GM23338 (cell line): ENCODE data around the gene FKBP9. TPM values are rescaled to one million over a fixed set of nuclear protein-coding genes. Genes with fewer than 3 reads are reported as not detected.
A peak's percentile ranks its signal among the peaks of the same experiment; 100 is the strongest.

ENCODE experiments used
- ATAC-seq: fragments of 200-7000 bp; cut with Tn5 transposase; 3 replicates; pipeline ENCODE4 v1.9.1; 2020
- DNase-seq: peaks from one replicate; pipeline ENCODE4 v3.0.0-alpha.2; 2015; ENCODE audit warnings: low spot score
- H2AFZ ChIP-seq: fragments of 200-600 bp; sonication (generic); 2 replicates; pipeline ENCODE4 v1.8.0; 2016; ENCODE audit warnings: antibody characterized with exemption, mild to moderate bottlenecking, moderate library complexity
- H3F3A ChIP-seq: fragments of 200-600 bp; sonication (generic); replicated peaks from 2 replicates; pipeline ENCODE4 v1.8.0; 2017; ENCODE audit warnings: antibody characterized with exemption, mixed run types, low read depth
- H3K27ac ChIP-seq: fragments of 200-600 bp; sonication (generic); 2 replicates; pipeline ENCODE4 v1.6.1; 2016; ENCODE audit warnings: low read depth
- H3K27me3 ChIP-seq: fragments of 200-600 bp; sonication (generic); 2 replicates; pipeline ENCODE4 v1.8.0; 2016; ENCODE audit warnings: mild to moderate bottlenecking, mixed run types, moderate library complexity; ENCODE audit not compliant: insufficient read depth
- H3K36me3 ChIP-seq: fragments of 200-600 bp; sonication (generic); 2 replicates; pipeline ENCODE4 v1.8.0; 2016; ENCODE audit warnings: mild to moderate bottlenecking; ENCODE audit not compliant: insufficient read depth
- H3K4me1 ChIP-seq: fragments of 200-600 bp; sonication (generic); 2 replicates; pipeline ENCODE4 v1.8.0; 2016; ENCODE audit warnings: mild to moderate bottlenecking, moderate library complexity; ENCODE audit not compliant: insufficient read depth
- H3K4me2 ChIP-seq: fragments of 200-600 bp; sonication (generic); 2 replicates; pipeline ENCODE4 v1.7.1; 2017; ENCODE audit warnings: mixed run types
- H3K4me3 ChIP-seq: fragments of 200-600 bp; sonication (generic); 2 replicates; pipeline ENCODE4 v1.6.1; 2016; ENCODE audit warnings: mixed run types
- H3K79me2 ChIP-seq: fragments of 200-600 bp; sonication (generic); replicated peaks from 2 replicates; pipeline ENCODE4 v1.8.0; 2017; ENCODE audit warnings: mild to moderate bottlenecking; ENCODE audit not compliant: insufficient read depth
- H3K9me2 ChIP-seq: fragments of 200-600 bp; sonication (generic); 2 replicates; pipeline ENCODE4 v1.8.0; 2017; ENCODE audit not compliant: insufficient read depth
- H4K20me1 ChIP-seq: fragments of 200-600 bp; sonication (generic); replicated peaks from 2 replicates; pipeline ENCODE4 v1.8.0; 2017; ENCODE audit warnings: mild to moderate bottlenecking; ENCODE audit not compliant: insufficient read depth
- H3K27ac Mint-ChIP-seq: 2 replicates; pipeline ENCODE4 v1.8.0; 2020; ENCODE audit warnings: inconsistent platforms, mild to moderate bottlenecking, moderate library complexity, mixed read lengths
- H3K27me3 Mint-ChIP-seq: 3 replicates; pipeline ENCODE4 v1.8.0; 2022; ENCODE audit warnings: low read depth, mild to moderate bottlenecking, moderate library complexity, mixed read lengths, inconsistent platforms; ENCODE audit not compliant: insufficient read depth, poor library complexity
- H3K36me3 Mint-ChIP-seq: 3 replicates; pipeline ENCODE4 v1.8.0; 2021; ENCODE audit warnings: low read depth, mild to moderate bottlenecking, inconsistent platforms, moderate library complexity, mixed read lengths
- H3K4me1 Mint-ChIP-seq: 3 replicates; pipeline ENCODE4 v1.8.0; 2020; ENCODE audit warnings: mild to moderate bottlenecking, inconsistent platforms, mixed read lengths
- H3K4me3 Mint-ChIP-seq: 3 replicates; pipeline ENCODE4 v1.8.0; 2021; ENCODE audit warnings: moderate library complexity, mild to moderate bottlenecking, inconsistent platforms, mixed read lengths
- H3K9me3 Mint-ChIP-seq: 3 replicates; pipeline ENCODE4 v1.8.0; 2020; ENCODE audit warnings: moderate library complexity, mild to moderate bottlenecking, inconsistent platforms, mixed read lengths
- CREB1 ChIP-seq: fragments of 250-450 bp; sonication (Bioruptor Pico); IDR thresholded peaks from 2 replicates; pipeline ENCODE4 v1.5.0; 2020; ENCODE audit warnings: low read depth, mild to moderate bottlenecking, moderate library complexity
- CTCF ChIP-seq, 2 experiments: fragments of 200-600 bp in 1 of 2; sonication (generic) in 1 of 2; conservative IDR thresholded peaks; 2 replicates each; pipeline versions ENCODE4 v1.5.1 to v1.6.1; 2016 to 2017; ENCODE audit warnings: antibody characterized with exemption in 2 of 2, low read depth in 2 of 2, mild to moderate bottlenecking in 2 of 2, moderate library complexity in 1 of 2
- EZH2 ChIP-seq: fragments of 200-600 bp; sonication (generic); IDR thresholded peaks from one replicate; pipeline ENCODE4 v1.8.0; 2017; ENCODE audit warnings: antibody characterized with exemption, mild to moderate bottlenecking, low read depth; ENCODE audit not compliant: unreplicated experiment
- JUNB ChIP-seq: IDR thresholded peaks from one replicate; pipeline ENCODE4 v1.6.1; 2016; ENCODE audit warnings: antibody characterized with exemption; ENCODE audit not compliant: unreplicated experiment
- POLR2AphosphoS5 ChIP-seq: IDR thresholded peaks from 2 replicates; pipeline ENCODE4 v1.6.1; 2016; ENCODE audit warnings: antibody characterized with exemption, low read depth
- STAT1 ChIP-seq: IDR thresholded peaks from one replicate; pipeline ENCODE4 v1.6.1; 2016; ENCODE audit warnings: antibody characterized with exemption; ENCODE audit not compliant: unreplicated experiment
- ZNF331 ChIP-seq: fragments of 250-450 bp; sonication (Bioruptor Pico); IDR thresholded peaks from 2 replicates; pipeline ENCODE4 v1.5.0; 2020; ENCODE audit warnings: low read depth, mild to moderate bottlenecking, moderate library complexity
- ZNF462 ChIP-seq: fragments of 250-450 bp; sonication (Bioruptor Pico); IDR thresholded peaks from 2 replicates; pipeline ENCODE4 v1.5.0; 2020; ENCODE audit warnings: mild to moderate bottlenecking, moderate library complexity
- polyA plus RNA-seq: library from polyadenylated mRNA; unstranded; fragments of >200 nt; fragmentation: Nextera tagmentation; extraction: Ambion mirVana; gene quantifications from 2 replicates; pipeline ENCODE4 v1.2.1, GENCODE V29; 2016
- total RNA-seq: library from RNA; depleted of rRNA; stranded (reverse); fragments of >200 nt; shearing (Covaris generic); gene quantifications from 2 replicates; pipeline ENCODE4 v1.2.3, GENCODE V29; 2014

Gene FKBP9
- total and polyA plus RNA-seq, 2 experiments from 2014 or later: 5.2 to 15.8 TPM

GRCh38 chr7:33050535-33051318, 93.5 kb downstream of the FKBP9 start:
- ATAC-seq: no peak
- DNase-seq: peak; percentile 45
- TF ChIP-seq STAT1 (no peak), CTCF (conservative IDR thresholded peaks at IDR 0.05; ENCODE audit: low read depth in 2 of 2) (peak; percentile 55 to 67)
- Histone ChIP-seq H2AFZ (no peak overlapping the region), H4K20me1 (peaks cover 51% of the 10 kb centered on the region), H3F3A (no peaks in the 10 kb centered on the region), H3K9me2 (no peaks in the 10 kb centered on the region), H3K27ac (no peak overlapping the region), H3K27me3 (no peaks in the 10 kb centered on the region), H3K4me2 (no peak overlapping the region), H3K4me1 (no peaks in the 10 kb centered on the region; the same call in 1 of the 2 replicates), H3K4me3 (no peak overlapping the region), H3K79me2 (peaks cover 99% of the 10 kb centered on the region), H3K36me3 (no peaks in the 10 kb centered on the region)
- Mint-ChIP-seq H3K4me3 (no peak overlapping the region), H3K27me3 (no peaks in the 10 kb centered on the region), H3K27ac (no peak overlapping the region), H3K9me3 (no peaks in the 10 kb centered on the region), H3K4me1 (0 out of 3 replicates have a peak, but pooled peaks cover 5% of the 10 kb centered on the region), H3K36me3 (no peaks in the 10 kb centered on the region; the same call in 2 of the 3 replicates)

- H3K79me2 ChIP-seq: peaks cover 99% of the 10 kb centered on the region
- no peak overlapping the region for H3K27ac ChIP-seq
- H3K4me1 ChIP-seq: no peaks in the 10 kb centered on the region; the same call in 1 of the 2 replicates
- peaks cover 6% of the 10 kb centered on the region; the same call in 1 of the 3 replicates for H3K36me3 Mint-ChIP-seq
- no peak overlapping the region for H3K4me3 Mint-ChIP-seq
- no peaks in the 10 kb centered on the region for H3K36me3 ChIP-seq
- H2AFZ ChIP-seq: no peak overlapping the region
- no peak for ATAC-seq
- H3K4me3 ChIP-seq: no peak overlapping the region
- no peak for DNase-seq
- H3K27me3 ChIP-seq: no peaks in the 10 kb centered on the region
- H3K9me2 ChIP-seq: no peaks in the 10 kb centered on the region
- H3K27ac Mint-ChIP-seq: no peak overlapping the region
- no peak overlapping the region for H3K4me2 ChIP-seq
- 0 out of 3 replicates have a peak, but pooled peaks cover 5% of the 10 kb centered on the region for H3K4me1 Mint-ChIP-seq
- H3K27me3 Mint-ChIP-seq: no peaks in the 10 kb centered on the region
- H3K9me3 Mint-ChIP-seq: no peaks in the 10 kb centered on the region
- no peaks in the 10 kb centered on the region for H3F3A ChIP-seq
- TF ChIP-seq CREB1 (CRISPR knock-in tag) (no peak), POLR2AphosphoS5 (no peak), EZH2 (no peak), JUNB (no peak), ZNF462 (CRISPR knock-in tag) (no peak), ZNF331 (no peak)
- H4K20me1 ChIP-seq: peaks cover 59% of the 10 kb centered on the region
Measured at GRCh38 chr7:33053721-33054120, 96.5 kb downstream of the FKBP9 start.
